Loucy (cell line): ENCODE measurements around the gene MYLK3.

Source experiments
- H2AFZ ChIP-seq: fragments of 200-600 bp; sonication (generic); 2 replicates; pipeline ENCODE4 v1.6.0; 2016; ENCODE audit warnings: antibody characterized with exemption, mild to moderate bottlenecking, low read length, moderate library complexity
- H3F3A ChIP-seq: fragments of 200-600 bp; 2 replicates; pipeline ENCODE4 v1.6.0; 2016; ENCODE audit warnings: antibody characterized with exemption, low read depth, mild to moderate bottlenecking
- H3K27me3 ChIP-seq: fragments of 200-600 bp; sonication (generic); 2 replicates; pipeline ENCODE4 v1.6.1; 2014; ENCODE audit warnings: low read length, mild to moderate bottlenecking; ENCODE audit not compliant: insufficient read depth, poor library complexity, severe bottlenecking
- H3K36me3 ChIP-seq: fragments of 200-600 bp; sonication (generic); 2 replicates; pipeline ENCODE4 v1.6.1; 2016; ENCODE audit warnings: low read length; ENCODE audit not compliant: insufficient read depth
- H3K4me1 ChIP-seq: fragments of 200-600 bp; sonication (generic); 2 replicates; pipeline ENCODE4 v1.5.1; 2014; ENCODE audit warnings: low read length, mild to moderate bottlenecking; ENCODE audit not compliant: insufficient read depth, poor library complexity, severe bottlenecking
- H3K4me2 ChIP-seq: fragments of 200-600 bp; sonication (generic); 2 replicates; pipeline ENCODE4 v1.6.0; 2014; ENCODE audit warnings: antibody characterized with exemption, low read length, low read depth, mild to moderate bottlenecking; ENCODE audit not compliant: poor library complexity, severe bottlenecking
- H3K4me3 ChIP-seq: fragments of 200-600 bp; sonication (generic); 2 replicates; pipeline ENCODE4 v1.5.1; 2014; ENCODE audit warnings: low read length, mild to moderate bottlenecking, mixed read lengths; ENCODE audit not compliant: poor library complexity, severe bottlenecking
- H3K79me2 ChIP-seq: fragments of 200-600 bp; sonication (generic); 2 replicates; pipeline ENCODE4 v1.6.1; 2014; ENCODE audit warnings: low read length; ENCODE audit not compliant: insufficient read depth
- H3K9ac ChIP-seq: fragments of 200-600 bp; sonication (generic); 2 replicates; pipeline ENCODE4 v1.6.0; 2014; ENCODE audit warnings: mild to moderate bottlenecking, low read depth, low read length, moderate library complexity; ENCODE audit not compliant: poor library complexity, severe bottlenecking
- H3K9me2 ChIP-seq: fragments of 200-600 bp; sonication (generic); replicated peaks from 2 replicates; pipeline ENCODE4 v1.6.1; 2016; ENCODE audit warnings: low read depth, low read length, mixed read lengths
- H3K9me3 ChIP-seq: fragments of 200-600 bp; sonication (generic); 2 replicates; pipeline ENCODE4 v1.6.1; 2014; ENCODE audit warnings: mild to moderate bottlenecking, antibody characterized with exemption, low read length, low read depth; ENCODE audit not compliant: insufficient read depth
- H4K20me1 ChIP-seq: fragments of 200-600 bp; sonication (generic); 2 replicates; pipeline ENCODE4 v1.6.0; 2014; ENCODE audit warnings: antibody characterized with exemption, low read length, mild to moderate bottlenecking; ENCODE audit not compliant: insufficient read depth, poor library complexity, severe bottlenecking
- EZH2phosphoT487 ChIP-seq: fragments of 200-600 bp; IDR thresholded peaks from 2 replicates; pipeline ENCODE4 v1.6.1; 2018; ENCODE audit warnings: antibody characterized with exemption, mild to moderate bottlenecking, moderate library complexity, borderline replicate concordance
- TF ChIP-seq, protein P1 (sequence below): fragments of 200-600 bp; sonication (generic); conservative IDR thresholded peaks from 2 replicates; pipeline ENCODE4 v1.5.1; 2014; ENCODE audit warnings: mild to moderate bottlenecking, antibody characterized with exemption, low read length

Gene MYLK3

GRCh38 chr16:46714797-46715591 lies 33.1 kb downstream of the MYLK3 start:
- no peaks in the 10 kb centered on the region for H4K20me1 ChIP-seq
- H3K4me2 ChIP-seq, result no peak overlapping the region
- no peaks in the 10 kb centered on the region for H3K9me3 ChIP-seq
- H3K27me3 ChIP-seq, result no peaks in the 10 kb centered on the region
- no peaks in the 10 kb centered on the region for H3K79me2 ChIP-seq
- H3K9me2 ChIP-seq, result no peaks in the 10 kb centered on the region
- no peak overlapping the region for H2AFZ ChIP-seq
- H3K4me1 ChIP-seq, result no peaks in the 10 kb centered on the region
- TF ChIP-seq, protein P1, sequence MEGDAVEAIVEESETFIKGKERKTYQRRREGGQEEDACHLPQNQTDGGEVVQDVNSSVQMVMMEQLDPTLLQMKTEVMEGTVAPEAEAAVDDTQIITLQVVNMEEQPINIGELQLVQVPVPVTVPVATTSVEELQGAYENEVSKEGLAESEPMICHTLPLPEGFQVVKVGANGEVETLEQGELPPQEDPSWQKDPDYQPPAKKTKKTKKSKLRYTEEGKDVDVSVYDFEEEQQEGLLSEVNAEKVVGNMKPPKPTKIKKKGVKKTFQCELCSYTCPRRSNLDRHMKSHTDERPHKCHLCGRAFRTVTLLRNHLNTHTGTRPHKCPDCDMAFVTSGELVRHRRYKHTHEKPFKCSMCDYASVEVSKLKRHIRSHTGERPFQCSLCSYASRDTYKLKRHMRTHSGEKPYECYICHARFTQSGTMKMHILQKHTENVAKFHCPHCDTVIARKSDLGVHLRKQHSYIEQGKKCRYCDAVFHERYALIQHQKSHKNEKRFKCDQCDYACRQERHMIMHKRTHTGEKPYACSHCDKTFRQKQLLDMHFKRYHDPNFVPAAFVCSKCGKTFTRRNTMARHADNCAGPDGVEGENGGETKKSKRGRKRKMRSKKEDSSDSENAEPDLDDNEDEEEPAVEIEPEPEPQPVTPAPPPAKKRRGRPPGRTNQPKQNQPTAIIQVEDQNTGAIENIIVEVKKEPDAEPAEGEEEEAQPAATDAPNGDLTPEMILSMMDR, result no peak
- no peak for TF ChIP-seq EZH2phosphoT487
- H3K36me3 ChIP-seq, result no peaks in the 10 kb centered on the region
- H3K9ac ChIP-seq, result no peak overlapping the region
- H3K4me3 ChIP-seq, result no peak overlapping the region
- H3F3A ChIP-seq, result no peaks in the 10 kb centered on the region

GRCh38 chr16:46713634-46714033 lies 34.5 kb downstream of the MYLK3 start:
- Histone ChIP-seq H3F3A (no peaks in the 10 kb centered on the region), H4K20me1 (no peaks in the 10 kb centered on the region), H3K9me2 (no peaks in the 10 kb centered on the region), H3K9ac (no peak overlapping the region), H3K9me3 (no peaks in the 10 kb centered on the region), H3K4me1 (no peaks in the 10 kb centered on the region), H2AFZ (no peak overlapping the region), H3K4me3 (no peak overlapping the region), H3K79me2 (no peaks in the 10 kb centered on the region), H3K36me3 (no peaks in the 10 kb centered on the region), H3K27me3 (no peaks in the 10 kb centered on the region), H3K4me2 (no peak overlapping the region)
- TF ChIP-seq, protein P1, result no peak
- TF ChIP-seq EZH2phosphoT487, result no peak

DNA sequence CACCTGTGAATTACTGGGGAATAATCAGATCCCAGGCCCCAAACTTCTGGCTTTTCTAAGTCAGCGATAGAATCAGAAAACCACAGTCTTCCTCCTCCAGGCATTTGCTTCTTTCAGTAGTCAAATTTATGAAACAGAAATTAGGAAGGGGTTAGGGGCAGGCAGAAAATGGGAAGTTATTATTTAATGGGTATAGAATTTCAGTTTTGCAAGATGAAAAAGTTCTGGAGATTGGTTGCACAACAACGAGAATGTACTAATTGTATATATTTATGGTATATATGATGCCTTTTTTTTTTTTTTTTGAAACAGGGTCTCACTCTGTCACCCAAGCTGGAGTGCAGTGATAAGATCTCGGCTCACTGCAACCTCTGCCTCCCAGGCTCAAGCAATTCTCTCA lies 35.2 kb downstream of the MYLK3 start:
- H3K9me2 ChIP-seq, result no peaks in the 10 kb centered on the region
- TF ChIP-seq EZH2phosphoT487, result no peak
- TF ChIP-seq, protein P1, result no peak
- H3K27me3 ChIP-seq, result no peaks in the 10 kb centered on the region
- no peak overlapping the region for H3K4me2 ChIP-seq
- H3K4me3 ChIP-seq, result no peak overlapping the region
- no peaks in the 10 kb centered on the region for H3K4me1 ChIP-seq
- no peaks in the 10 kb centered on the region for H3K79me2 ChIP-seq
- no peaks in the 10 kb centered on the region for H3F3A ChIP-seq
- H3K9ac ChIP-seq, result no peak overlapping the region
- no peaks in the 10 kb centered on the region for H3K9me3 ChIP-seq
- H2AFZ ChIP-seq, result no peak overlapping the region
- no peaks in the 10 kb centered on the region for H3K36me3 ChIP-seq
- no peaks in the 10 kb centered on the region for H4K20me1 ChIP-seq
